Measurements from ENCODE around the gene NEU3.
"Not testable (repeated sequence)": the region's sequence is repeated elsewhere in the genome, so short reads cannot be mapped to it uniquely, and the experiment has no call there.

DNA sequence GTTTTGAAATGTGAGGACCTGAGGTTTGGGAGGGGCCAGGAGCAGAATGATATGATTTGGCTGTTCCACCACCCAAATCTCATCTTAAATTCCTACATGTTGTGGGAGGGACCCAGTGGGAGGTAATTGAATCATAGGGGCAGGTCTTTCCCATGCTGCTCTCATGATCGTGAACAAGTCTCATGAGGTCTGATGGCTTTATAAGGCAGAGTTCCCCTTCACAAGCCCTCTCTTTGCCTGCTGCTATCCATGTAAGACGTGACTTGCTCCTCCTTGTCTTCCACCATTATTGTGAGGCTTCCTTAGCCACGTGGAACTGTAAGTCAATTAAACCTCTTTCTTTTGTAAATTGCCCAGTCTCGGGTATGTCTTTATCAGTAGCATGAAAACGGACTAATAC is 31.6 kb downstream of the NEU3 start:
- not testable (repeated sequence) for TF ChIP-seq ARNTL (CRISPR knock-in tag; IDR thresholded peaks at IDR 0.05; ENCODE audit: borderline replicate concordance, low read depth); SNAI2 (CRISPR knock-in tag; IDR thresholded peaks at IDR 0.05); GLIS3 (CRISPR knock-in tag; IDR thresholded peaks at IDR 0.05); PPARA (CRISPR knock-in tag; IDR thresholded peaks at IDR 0.05; ENCODE audit: borderline replicate concordance); RARB (CRISPR knock-in tag; IDR thresholded peaks at IDR 0.05); ZFP30 (CRISPR knock-in tag; IDR thresholded peaks at IDR 0.05); BACH2 (CRISPR knock-in tag; IDR thresholded peaks at IDR 0.05; ENCODE audit: borderline replicate concordance)
- TF ChIP-seq, protein P1, sequence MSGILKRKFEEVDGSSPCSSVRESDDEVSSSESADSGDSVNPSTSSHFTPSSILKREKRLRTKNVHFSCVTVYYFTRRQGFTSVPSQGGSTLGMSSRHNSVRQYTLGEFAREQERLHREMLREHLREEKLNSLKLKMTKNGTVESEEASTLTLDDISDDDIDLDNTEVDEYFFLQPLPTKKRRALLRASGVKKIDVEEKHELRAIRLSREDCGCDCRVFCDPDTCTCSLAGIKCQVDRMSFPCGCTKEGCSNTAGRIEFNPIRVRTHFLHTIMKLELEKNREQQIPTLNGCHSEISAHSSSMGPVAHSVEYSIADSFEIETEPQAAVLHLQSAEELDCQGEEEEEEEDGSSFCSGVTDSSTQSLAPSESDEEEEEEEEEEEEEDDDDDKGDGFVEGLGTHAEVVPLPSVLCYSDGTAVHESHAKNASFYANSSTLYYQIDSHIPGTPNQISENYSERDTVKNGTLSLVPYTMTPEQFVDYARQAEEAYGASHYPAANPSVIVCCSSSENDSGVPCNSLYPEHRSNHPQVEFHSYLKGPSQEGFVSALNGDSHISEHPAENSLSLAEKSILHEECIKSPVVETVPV (CRISPR knock-in tag; IDR thresholded peaks at IDR 0.05): not testable (repeated sequence)
- TF ChIP-seq, protein P2, sequence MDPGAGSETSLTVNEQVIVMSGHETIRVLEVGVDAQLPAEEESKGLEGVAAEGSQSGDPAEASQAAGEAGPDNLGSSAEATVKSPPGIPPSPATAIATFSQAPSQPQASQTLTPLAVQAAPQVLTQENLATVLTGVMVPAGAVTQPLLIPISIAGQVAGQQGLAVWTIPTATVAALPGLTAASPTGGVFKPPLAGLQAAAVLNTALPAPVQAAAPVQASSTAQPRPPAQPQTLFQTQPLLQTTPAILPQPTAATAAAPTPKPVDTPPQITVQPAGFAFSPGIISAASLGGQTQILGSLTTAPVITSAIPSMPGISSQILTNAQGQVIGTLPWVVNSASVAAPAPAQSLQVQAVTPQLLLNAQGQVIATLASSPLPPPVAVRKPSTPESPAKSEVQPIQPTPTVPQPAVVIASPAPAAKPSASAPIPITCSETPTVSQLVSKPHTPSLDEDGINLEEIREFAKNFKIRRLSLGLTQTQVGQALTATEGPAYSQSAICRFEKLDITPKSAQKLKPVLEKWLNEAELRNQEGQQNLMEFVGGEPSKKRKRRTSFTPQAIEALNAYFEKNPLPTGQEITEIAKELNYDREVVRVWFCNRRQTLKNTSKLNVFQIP (CRISPR knock-in tag; IDR thresholded peaks at IDR 0.05; ENCODE audit: borderline replicate concordance, low read depth): not testable (repeated sequence)

Measured in SK-N-SH treated with all-trans-retinoic acid at 6 μM for 48 hours (cell line).